Coronary artery (tissue), 2 donors: Measurements from ENCODE around the gene SLC22A7.
"Not testable (repeated sequence)": the region's sequence is repeated elsewhere in the genome, so short reads cannot be mapped to it uniquely, and the experiment has no call there.

ENCODE experiments used
- DNase-seq: peaks from one replicate; pipeline ENCODE4 v3.0.0-alpha.2; 2017; ENCODE audit warnings: low spot score
- H3K27ac ChIP-seq, 2 donors: fragments of 200-600 bp; sonication (generic); one replicate each; pipeline ENCODE4 v1.5.1; 2016 to 2019
- H3K4me3 ChIP-seq: fragments of 200-600 bp; sonication (generic); 2 replicates; pipeline ENCODE4 v1.5.1; 2016; ENCODE audit warnings: mild to moderate bottlenecking, moderate library complexity
- CTCF ChIP-seq: fragments of 200-600 bp; sonication (generic); IDR thresholded peaks from one replicate; pipeline ENCODE4 v1.5.1; 2019; ENCODE audit warnings: antibody characterized with exemption

Gene SLC22A7

GRCh38 chr6:43339168-43339567 lies 41.1 kb downstream of the SLC22A7 start:
- Histone ChIP-seq H3K27ac (no peak overlapping the region), H3K4me3 (no peak overlapping the region)
- DNase-seq = no peak
- no peak for TF ChIP-seq CTCF

GRCh38 chr6:43346243-43346642 lies 48.2 kb downstream of the SLC22A7 start:
- DNase-seq, H3K4me3 ChIP-seq, H3K27ac ChIP-seq: not testable (repeated sequence)

GRCh38 chr6:43347021-43347420 lies 49.0 kb downstream of the SLC22A7 start:
- no peak overlapping the region for H3K4me3 ChIP-seq
- no peak for DNase-seq
- TF ChIP-seq CTCF = no peak
- H3K27ac ChIP-seq = no peak overlapping the region

- no peak overlapping the region for H3K4me3 ChIP-seq
- TF ChIP-seq CTCF = no peak
- DNase-seq = no peak
- H3K27ac ChIP-seq = no peak overlapping the region
These were observed 49.4 kb downstream of the SLC22A7 start for GRCh38 chr6:43347444-43347843.

- not testable (repeated sequence) for DNase-seq, H3K27ac ChIP-seq, H3K4me3 ChIP-seq
These were observed 53.9 kb downstream of the SLC22A7 start for GRCh38 chr6:43351951-43352350.
